Fibroblast of peridontal ligament (primary cell): Measurements from ENCODE around the gene VWA8.

ENCODE experiments used
- DNase-seq: peaks from one replicate; pipeline ENCODE4 v3.0.0-alpha.2; 2010; ENCODE audit errors: extremely low read depth

The VWA8 gene

DNA sequence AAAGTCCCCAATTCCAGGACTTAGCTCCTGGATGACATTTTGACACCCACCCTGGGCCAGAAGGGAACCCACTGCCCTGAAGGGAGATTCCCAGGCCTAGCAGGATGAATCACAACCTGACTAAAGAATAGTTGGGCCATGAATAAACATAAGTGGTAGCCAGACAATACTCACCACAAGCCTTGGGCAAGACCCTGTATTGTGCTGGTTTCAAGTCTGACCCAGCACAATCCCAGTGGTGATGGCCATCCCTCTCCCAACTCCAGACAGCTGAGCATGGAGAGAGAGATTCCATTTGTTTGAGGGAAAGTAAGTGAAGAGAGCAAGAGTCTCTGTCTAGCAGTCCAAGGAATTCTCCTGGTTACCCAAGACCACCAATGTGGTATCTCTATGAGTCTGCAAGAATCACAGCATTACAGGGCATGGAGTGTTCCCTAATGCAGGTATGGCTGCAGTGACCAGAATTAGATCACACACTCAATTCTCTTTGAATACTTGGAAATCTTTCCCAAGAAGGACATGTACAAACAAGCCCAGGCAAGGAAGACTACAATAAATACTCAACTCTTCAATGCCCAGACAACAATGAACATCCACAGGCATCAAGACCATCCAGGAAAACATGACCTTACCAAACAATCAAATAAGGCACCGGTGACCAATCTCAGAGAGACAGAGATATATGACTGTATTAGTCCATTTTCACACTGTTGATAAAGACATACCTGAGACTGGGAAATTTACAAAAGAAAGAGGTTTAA, 158.0 kb downstream of the VWA8 start:
- DNase-seq: peak; percentile 77

DNA sequence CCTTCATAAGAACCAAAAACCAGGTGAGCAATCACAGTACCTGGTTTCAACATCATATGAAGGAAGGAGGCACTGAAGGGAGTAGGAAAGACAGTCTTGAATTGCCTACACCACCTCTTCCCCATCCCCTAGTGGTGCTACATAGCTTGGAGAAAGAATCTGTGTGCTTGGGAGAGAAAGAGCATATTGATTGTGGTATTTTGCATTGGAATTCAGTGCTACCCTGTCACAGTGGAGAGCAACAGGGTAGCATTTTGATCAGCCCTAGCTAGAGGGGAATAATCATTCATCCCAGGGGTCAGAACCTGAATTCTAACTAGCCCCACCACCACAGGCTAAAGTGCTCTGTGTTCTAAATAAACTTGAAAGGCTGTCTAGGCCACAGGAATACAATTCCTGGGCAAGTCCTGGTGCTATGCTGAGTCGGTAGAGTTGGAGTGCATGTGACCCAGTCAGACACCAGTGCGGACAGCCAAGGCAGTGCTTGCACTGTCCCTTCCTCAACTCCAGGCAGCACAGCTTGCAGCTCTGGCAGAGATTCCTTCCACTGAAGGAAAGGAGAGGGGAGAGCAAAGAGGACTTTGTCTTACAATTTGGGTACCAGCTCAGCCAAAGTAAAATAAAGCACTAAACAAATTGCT, 158.7 kb downstream of the VWA8 start:
- DNase-seq: no peak

DNA sequence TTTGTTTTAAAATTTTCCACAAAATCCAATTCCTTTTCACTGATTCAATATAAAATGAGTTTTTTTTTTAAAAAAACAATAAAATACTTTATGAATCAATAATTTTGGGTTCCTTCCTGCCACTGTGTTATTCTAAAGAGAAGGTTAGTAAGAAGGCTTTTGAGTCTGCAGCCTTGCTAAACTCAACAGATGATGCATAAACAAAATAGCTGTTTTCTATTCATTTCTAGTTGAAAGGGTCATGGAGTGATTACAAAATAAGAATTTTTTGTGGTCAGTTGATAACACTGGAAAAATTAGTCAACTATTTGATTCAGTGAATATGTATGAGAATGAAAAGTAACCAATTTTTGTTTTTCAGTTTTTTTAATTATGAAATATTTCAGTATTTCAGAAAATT, 169.9 kb downstream of the VWA8 start:
- peak; percentile 25 for DNase-seq

DNA sequence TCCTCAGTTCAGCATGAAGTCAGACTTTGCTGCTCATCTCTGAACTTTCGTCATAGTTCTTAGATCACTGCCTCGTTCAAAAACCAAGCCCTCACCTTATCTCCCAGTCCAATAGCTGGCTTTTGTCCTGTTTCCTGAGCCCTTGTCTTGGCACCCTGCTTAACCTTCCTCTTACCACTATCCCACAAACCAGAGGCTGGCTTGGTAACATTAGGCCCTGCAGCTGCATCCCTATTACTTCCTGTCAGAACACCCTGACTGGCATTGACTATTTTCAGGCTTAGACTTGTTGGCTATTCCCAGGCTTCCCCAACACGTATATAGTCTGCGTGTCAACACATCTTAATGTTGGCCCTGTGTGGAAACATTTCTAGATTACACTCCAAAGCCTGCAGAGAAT, 172.4 kb downstream of the VWA8 start:
- DNase-seq: no peak

DNA sequence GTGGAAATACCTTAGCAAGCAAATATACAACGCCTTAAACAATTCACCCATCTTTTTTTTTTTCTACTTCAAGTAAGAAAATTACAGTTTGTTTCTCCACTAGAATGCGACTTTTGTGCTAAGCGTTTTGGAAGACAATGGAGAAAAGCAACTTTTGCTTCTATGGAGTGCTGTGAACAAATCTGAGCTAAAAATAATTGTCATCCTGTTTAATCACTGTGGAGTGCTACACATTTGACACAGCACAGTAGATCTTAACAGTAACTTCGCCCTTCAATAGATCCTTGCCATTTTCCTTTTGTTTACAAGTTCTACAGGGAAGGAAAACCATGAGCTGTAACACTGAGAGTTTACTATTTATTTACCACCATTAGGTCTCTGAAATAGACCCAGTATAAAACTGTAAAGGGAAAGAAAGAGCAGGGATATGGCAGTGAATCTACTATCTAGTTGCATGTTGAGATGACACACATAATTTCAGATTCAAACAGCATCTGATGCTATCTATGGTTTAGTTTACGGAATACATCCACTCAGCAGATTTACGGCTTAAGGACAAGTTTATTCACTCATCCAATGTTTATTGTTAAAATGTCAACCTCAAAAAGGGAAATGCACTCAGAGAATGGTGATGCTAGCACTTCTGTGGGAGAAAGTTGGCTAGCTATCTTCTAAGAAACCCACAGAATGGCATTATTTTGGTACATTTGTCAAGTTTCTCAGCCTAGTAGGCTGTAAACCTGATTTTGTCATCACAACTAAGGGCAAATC, 175.3 kb downstream of the VWA8 start:
- DNase-seq: no peak

DNA sequence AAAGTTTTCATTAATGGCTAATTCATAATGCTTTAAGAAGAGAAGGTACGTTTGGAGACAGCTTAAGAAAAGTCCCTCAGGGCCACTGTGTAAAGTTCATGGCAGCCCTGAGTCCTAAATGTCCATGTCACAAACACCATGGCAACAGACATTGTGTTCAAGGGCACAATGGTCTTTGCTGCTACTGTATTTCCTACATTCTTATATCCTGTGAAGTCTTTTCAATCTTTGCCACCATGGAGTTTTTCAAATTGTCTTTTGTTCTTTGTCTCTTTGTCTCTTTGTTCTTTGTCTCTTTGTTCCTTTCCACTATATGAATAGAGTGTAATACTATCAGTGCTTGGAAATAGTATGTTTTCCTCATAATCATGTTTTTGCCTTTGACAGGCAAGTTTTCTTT, 178.8 kb downstream of the VWA8 start:
- no peak for DNase-seq

DNA sequence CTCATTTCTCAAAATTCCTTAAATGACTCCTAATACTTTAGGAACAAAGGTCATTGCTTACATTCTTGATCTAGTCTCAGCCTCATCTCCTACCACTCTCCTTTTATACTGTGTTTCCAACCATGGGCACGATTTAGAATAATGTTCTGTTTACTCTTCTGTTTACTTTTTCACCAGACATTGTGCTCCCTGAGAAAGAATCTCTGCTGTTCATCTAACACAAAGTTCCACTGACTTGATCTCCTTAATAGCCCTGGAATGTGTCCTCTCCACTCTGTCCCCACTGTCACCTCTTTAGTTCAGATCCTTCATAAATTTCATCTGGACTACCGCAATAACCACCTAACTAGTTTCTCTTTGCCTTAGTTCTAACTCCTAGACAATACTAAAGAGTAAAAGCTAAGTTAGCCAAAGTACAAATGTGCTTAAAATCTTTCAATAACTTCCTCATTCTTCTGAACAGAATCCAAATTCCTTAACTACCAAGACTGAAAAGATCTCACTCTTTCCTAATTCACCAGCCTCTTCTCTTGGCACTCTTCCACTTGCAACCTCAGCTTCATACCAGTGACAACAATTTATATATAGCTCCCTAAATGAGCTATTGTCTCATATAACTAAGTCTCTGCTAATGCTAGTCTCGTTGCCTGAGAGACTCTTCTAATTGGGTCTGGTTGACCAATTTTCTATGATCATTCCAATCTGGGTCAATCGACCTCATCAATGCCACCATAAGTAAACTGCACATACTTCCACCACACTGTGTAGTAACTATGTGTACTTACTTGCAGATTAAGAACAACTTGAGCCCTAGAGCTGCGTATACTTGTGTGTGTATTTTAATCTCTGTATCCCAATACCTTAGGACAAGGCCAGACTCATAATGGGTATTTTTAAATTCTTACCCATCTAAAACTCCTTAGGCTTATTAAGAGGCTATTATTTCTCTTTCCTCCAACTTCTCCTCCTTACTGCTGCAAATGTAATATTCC, 179.9 kb downstream of the VWA8 start:
- peak; percentile 95 for DNase-seq

DNA sequence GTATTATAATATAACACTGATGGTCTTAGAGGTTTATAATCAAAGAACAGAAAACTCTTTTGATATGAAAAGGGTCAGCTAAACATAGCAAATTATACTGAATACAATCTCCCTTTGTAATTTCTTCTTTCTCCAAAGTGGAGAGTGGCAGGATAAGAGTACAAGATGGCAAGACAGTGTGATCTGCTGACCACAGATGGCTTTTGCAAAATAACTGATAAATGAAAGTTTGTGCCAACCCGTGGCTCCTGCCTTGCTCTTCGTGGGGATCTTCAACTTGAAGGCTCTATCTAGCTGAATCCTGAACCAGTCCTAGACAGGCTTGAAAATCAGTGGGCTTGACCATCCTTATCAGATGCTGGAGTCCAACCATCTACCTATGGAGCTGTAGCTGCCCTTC, 185.7 kb downstream of the VWA8 start:
- DNase-seq: no peak

DNA sequence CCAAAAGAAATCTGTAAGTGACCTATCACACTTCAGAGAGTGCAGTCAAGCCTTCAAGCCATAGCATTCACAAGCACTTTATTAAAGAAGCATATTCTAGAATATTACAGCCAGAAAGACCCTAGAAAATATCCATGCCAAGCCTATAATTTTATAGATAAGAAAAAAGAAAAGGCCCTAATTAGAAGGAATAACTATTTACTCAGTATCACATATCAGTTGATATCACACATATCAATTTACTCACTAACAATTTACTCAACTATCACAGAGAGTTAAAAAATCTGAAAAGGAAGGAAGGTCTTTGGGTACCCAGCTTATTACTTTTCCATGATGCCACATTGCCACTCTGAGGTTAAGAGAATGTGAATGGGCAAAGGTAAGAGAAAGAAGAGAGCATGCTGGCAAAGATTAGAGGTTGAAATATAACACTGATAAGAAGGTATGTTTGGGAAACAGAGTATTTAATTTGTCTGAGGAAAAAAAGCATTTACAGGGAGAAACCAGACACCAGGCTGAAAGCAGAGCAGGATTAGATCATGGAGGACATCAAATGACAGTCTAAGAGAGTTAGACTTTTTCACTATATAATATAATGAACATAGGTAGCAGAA, 186.2 kb downstream of the VWA8 start:
- no peak for DNase-seq

DNA sequence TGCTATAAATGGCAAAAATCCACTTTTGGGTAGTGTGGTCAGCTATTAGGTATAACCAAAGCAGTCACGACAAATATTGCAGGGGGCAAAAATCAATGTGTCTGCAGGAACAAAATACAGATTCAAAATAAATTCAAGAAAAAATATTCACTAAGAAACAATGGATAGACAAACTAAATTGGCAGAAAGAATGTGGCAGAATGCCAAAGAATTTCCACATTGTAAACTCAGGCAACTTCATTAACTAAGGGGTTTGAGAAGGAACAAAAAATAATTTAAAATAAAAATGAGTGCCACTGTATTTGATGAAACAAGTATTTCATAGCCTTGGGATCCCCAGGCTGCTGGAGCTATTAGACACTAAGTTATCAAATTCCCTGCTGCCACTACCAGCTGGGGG, 193.1 kb downstream of the VWA8 start:
- DNase-seq: peak; percentile 66

DNA sequence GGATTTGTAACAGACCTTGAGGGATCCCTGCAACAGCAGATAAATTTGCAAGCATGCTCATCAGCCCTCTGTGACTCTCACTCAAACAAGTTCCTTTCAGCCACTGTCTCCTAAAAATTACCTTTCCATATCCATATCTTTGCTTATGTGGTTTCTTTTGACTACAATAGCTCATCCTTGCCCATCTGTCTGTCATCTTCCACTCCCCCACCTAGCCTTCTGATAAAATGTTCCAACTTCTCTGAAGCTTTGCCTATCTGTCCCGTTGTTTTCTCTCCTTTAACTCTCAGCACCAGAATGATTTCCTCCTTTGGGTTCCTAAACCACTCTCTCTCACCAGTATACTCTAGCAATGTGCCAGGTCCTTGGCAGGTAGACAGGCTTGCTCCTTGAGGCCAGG, 194.5 kb downstream of the VWA8 start:
- DNase-seq: no peak

DNA sequence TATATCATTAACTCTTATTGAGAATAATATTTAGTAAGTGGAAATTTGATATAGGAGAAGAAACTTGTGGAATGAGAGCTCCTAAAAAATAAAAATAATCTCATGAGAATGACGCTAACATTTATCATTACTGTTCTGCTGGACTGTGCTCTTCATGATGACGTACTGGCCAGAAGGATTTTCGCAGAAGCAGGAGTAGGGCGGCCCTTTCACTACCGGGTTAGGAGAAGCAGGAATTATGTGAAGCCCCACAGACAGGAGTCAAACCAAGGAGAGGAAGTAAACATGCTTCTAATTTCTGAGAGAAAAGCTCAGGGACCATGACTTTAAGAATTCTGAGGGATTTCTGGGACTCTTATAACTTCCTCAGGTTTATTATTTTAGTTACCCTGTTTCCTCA, 195.1 kb downstream of the VWA8 start:
- DNase-seq: no peak

DNA sequence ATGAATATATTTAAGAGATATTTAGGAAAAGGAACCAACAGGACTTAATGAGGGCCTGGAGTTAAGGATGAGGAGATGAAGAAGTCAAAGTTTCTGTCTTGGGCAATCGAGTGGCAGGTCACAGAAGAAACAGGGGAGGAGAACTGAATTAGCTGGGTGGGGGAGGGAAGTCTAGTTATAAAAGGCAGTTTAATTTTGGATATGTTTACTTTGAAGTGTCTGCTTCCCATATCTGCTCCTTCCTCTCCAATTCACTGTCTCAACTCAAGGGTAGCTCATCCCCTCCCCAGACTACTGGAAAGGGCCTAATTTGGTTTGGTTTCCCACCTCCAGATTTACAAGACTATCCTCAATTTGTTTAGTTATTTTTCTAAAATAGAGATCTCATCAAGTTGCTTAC, 195.9 kb downstream of the VWA8 start:
- DNase-seq: no peak

DNA sequence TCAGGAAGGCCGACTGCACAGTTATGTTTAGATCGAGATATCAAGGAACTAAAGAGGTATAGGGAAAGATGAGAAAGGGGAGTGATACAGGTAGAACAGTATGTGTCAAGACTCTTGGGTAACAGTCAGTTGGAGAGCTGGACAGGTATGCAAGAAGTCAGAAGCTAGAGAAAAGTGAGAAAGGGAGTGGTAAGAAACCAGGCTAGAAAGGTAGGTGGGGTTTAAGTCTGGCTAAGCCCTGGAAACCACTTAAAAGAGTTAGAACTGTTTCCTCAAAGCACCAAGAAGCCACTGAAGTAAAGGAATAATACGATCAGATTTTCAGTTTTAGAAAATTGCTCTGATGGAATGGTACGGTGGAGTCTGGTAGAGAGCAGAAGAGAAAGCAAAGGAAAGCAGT, 196.4 kb downstream of the VWA8 start:
- DNase-seq: no peak

DNA sequence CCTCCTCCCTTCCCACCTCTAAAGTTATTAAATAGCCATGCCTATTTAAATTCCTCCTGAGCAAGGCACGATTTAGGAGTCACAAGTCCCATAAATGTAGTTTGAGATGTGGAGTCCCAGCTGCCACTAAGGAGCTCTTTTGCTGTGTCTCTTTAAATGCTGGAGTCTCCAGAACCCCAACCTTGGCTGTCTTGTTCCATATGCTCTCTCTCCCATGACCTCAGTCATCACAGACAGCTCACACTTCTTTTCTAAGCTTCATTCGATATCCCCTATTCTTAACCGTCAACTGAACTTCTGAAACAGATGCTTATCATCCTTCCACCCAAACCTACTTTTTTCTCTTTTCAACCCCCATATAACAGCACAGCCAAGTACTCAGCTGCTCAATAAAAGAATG, 197.1 kb downstream of the VWA8 start:
- peak; percentile 8 for DNase-seq

DNA sequence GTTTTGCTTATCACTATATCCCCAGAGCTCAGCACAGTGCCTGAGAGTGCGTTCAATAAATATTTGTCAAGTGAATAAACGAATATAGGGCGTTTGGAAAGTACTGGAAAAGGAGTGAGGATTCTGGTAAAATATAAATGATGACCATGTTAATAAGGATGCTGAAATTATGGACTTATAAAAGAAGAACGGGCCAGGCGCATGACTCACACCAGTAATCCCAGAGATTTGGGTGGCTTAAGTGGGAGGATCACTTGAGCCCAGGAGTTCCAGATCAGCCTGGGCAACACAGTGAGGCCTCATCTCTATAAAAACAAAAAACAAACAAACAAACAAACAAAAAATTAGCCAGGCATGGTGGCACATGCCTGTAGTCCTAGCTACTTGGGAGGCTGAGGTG, 198.1 kb downstream of the VWA8 start:
- DNase-seq: no peak

DNA sequence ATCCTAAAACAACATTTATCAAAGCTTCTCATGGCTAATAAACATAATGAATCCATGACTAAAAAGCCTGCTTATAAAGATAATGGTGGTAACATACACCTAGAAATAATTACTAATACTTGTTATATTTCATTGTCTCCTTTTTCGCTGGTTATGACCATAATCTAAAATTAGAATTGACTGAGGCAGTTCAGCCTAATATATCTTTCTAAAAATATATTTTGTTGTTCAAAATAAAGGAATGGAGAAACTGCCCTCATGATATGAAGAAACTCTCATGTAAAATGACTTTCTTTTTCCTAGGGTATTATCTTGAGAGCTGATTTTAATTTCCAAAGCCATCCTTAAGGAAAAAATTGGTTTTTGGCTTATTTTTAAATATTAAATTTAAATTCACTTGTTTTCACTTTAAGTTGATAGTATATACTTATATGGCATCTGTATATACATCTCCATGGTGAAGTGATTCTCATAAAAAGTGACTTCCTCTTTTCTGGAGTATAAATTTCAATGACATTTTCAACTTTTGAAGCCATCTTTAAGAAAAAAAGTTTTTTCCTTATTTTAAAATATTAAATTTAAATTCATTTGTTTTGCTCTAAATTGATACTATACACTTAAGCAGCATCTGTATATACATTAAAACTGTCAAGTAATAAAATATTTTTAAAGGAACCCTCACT, 204.6 kb downstream of the VWA8 start:
- no peak for DNase-seq

DNA sequence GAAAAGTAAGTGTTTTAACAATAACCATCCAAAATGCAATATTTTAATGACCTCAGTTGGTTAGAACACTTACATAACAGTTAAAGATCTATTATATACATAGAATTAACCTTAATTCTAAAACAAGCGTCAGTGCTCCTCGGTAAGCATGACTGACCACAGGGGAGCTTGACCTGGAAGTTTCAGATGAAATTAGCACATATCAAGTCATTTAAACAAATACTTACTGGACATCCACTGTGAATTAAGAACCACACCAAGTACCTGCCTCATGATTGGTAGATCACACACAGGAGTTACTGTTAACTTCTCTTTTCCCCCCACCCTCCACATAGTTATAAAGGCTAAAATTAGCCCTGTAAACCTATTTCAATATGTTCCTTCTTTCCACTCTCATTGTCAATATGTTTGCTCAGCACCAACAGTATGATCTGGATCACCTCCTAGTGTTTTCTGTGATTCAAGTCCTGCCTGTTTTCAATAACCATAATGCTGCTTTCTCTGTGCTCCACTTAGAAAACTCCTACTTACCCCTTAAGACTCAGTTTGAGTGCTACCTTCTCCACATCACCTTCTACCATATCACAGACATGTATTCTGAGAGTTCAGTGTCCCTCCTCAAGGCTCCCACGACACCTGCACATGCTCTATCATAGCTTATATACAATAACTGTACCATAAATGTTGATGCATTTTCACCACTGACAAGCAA, 209.0 kb downstream of the VWA8 start:
- DNase-seq: no peak

DNA sequence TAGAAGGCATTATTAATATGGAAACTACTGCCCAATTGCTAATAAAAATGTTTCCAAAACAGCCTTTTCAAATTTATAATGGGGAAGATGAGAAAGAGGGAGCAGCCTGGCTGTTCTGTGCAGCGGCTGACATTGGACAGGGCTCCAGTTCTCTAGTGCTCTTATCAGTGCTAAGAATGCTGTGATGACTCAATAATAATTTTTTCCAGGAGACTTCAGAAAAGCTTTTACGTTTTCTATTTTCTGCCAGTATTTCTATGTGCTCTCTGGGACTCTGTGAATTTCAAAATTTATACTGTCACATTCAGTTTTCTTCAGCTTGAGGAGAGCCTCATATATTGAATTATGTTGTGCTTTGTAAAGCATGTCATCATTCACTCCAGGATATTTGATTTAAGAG, 209.6 kb downstream of the VWA8 start:
- peak; percentile 22 for DNase-seq

DNA sequence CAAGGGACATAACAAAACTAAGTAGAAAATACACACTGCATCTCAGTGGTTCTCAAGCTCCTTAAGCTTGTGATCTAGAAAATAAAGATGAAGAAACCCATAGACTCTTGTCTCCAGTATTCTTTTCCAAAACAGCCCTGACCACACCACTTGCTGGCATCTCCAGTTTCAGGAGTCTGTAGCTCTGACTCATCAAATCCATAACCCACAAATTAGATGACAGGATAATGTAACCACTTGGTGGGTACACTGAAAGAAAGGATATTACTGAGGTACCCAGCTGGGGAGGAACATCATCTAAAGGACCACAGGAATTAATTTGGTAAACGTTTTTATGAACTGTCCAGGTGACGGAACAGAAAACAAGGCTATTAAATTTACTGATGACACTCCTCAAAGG, 214.7 kb downstream of the VWA8 start:
- DNase-seq: peak; percentile 89
